ENCODE data around the gene TMEM233. TPM values are rescaled to one million over a fixed set of nuclear protein-coding genes. Genes with fewer than 3 reads are reported as not detected.

The TMEM233 gene
- polyA plus RNA-seq, 2 of the 4 experiments (the other 2 are of a cell fraction), result not detected

GRCh38 chr12:119676022-119676421, 82.4 kb downstream of the TMEM233 start (continued):
- TF ChIP-seq, protein P1, sequence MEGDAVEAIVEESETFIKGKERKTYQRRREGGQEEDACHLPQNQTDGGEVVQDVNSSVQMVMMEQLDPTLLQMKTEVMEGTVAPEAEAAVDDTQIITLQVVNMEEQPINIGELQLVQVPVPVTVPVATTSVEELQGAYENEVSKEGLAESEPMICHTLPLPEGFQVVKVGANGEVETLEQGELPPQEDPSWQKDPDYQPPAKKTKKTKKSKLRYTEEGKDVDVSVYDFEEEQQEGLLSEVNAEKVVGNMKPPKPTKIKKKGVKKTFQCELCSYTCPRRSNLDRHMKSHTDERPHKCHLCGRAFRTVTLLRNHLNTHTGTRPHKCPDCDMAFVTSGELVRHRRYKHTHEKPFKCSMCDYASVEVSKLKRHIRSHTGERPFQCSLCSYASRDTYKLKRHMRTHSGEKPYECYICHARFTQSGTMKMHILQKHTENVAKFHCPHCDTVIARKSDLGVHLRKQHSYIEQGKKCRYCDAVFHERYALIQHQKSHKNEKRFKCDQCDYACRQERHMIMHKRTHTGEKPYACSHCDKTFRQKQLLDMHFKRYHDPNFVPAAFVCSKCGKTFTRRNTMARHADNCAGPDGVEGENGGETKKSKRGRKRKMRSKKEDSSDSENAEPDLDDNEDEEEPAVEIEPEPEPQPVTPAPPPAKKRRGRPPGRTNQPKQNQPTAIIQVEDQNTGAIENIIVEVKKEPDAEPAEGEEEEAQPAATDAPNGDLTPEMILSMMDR (IDR thresholded peaks at IDR 0.05), result no peak
- no peak for TF ChIP-seq RNF2 (IDR thresholded peaks at IDR 0.05; ENCODE audit: borderline replicate concordance, low read depth)

DNA sequence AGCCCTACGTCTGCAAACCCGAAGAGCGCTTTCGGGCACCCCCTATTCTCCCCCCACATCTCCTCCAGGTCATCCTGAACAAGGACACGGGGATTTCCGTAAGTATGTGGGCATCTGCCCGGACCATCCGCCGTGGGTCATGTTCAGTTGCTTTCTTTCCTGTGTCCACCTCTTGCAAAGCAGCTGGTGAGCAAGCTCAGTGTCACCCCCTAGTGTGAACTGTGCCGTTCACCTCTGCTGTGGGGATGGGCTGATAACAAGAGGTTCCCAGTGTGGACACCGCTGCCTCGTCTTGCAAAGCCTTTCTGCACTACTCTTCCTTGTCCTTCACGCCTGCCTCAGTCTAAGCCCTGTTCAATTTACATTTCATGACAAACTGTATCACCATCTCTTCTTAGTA, 83.0 kb downstream of the TMEM233 start:
- H3K4me3 ChIP-seq, result no peak overlapping the region
- peak in 1 of 2 experiments; percentile 21 for DNase-seq (ENCODE audit: low read depth in 1 of 2, low spot score in 1 of 2)
- POLR2A ChIA-PET, result interaction anchor here (2.0 kb wide), 1 partner anchor 9 kb away, joined by 8 read pairs; the partner anchor contains the start of gene PRKAB1
- FAIRE-seq, result no peak
- no peaks in the 10 kb centered on the region for H3K4me1 ChIP-seq
- TF ChIP-seq, protein P1 (IDR thresholded peaks at IDR 0.05), result no peak
- no peak for TF ChIP-seq GATA3 (IDR thresholded peaks at IDR 0.05; ENCODE audit: borderline replicate concordance)
- no peak for TF ChIP-seq RFX5 (IDR thresholded peaks at IDR 0.05)
- TF ChIP-seq, protein P2, sequence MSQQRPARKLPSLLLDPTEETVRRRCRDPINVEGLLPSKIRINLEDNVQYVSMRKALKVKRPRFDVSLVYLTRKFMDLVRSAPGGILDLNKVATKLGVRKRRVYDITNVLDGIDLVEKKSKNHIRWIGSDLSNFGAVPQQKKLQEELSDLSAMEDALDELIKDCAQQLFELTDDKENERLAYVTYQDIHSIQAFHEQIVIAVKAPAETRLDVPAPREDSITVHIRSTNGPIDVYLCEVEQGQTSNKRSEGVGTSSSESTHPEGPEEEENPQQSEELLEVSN (IDR thresholded peaks at IDR 0.05; ENCODE audit: borderline replicate concordance, low read depth), result no peak
- no peak for TF ChIP-seq JUN (IDR thresholded peaks at IDR 0.05)
- no peak for TF ChIP-seq EHF (CRISPR knock-in tag; IDR thresholded peaks at IDR 0.05)
- no peak for TF ChIP-seq ZNF302 (CRISPR knock-in tag; IDR thresholded peaks at IDR 0.05)
- no peak for TF ChIP-seq FOSB (CRISPR knock-in tag; IDR thresholded peaks at IDR 0.05)
- no peak for TF ChIP-seq HES2 (IDR thresholded peaks at IDR 0.05)
- no peak for TF ChIP-seq ZFP36 (IDR thresholded peaks at IDR 0.05; ENCODE audit: borderline replicate concordance, partially characterized antibody)
- TF ChIP-seq, protein P3, sequence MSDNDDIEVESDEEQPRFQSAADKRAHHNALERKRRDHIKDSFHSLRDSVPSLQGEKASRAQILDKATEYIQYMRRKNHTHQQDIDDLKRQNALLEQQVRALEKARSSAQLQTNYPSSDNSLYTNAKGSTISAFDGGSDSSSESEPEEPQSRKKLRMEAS (IDR thresholded peaks at IDR 0.05), result no peak
- TF ChIP-seq CEBPB (IDR thresholded peaks at IDR 0.05), result no peak
- no peak for TF ChIP-seq JUNB (IDR thresholded peaks at IDR 0.05)
- no peak for TF ChIP-seq HOXA7 (CRISPR knock-in tag; IDR thresholded peaks at IDR 0.05)
- no peak for TF ChIP-seq NR3C1 (IDR thresholded peaks at IDR 0.05)
- no peak for TF ChIP-seq ESRRA (IDR thresholded peaks at IDR 0.05; ENCODE audit: borderline replicate concordance, low read length)
- TF ChIP-seq EP300 (IDR thresholded peaks at IDR 0.05), result no peak
- H3K9me3 ChIP-seq, result no peaks in the 10 kb centered on the region
- H3K4me2 ChIP-seq, result no peak overlapping the region
- CTCF ChIA-PET, result interaction anchor here (1.1 to 2.4 kb wide), 3 partner anchors 9 to 11 kb away, joined by 3 to 8 read pairs (median 4); partner anchors contain the start of gene PRKAB1
- WGBS (ENCODE audit: missing lambda C conversion rate), result 90% methylated on average over 13 of the region's 13 CpGs
- peak in 1 of 2 experiments; percentile 46; a peak in 2 of 6 replicates for ATAC-seq
- no peak overlapping the region for H3K27ac ChIP-seq

DNA sequence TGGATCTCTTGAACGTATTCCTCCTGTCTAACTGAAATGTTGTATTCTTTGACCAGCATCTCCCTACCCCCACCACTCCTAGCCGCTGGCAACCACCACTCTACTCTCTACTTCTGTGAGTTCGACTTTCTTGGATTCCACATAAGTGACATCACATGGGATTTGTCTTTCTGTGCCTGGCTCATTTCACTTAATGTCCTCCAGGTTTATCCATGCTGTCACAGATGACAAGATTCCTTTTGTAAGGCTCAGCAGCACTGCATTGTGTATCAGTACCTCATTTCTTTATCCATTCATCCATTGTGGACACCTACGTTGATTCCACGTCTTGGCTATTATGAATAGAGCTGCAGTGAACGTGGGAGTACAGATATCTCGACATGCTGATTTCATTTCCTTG, 84.9 kb downstream of the TMEM233 start:
- H3K4me1 ChIP-seq, result no peaks in the 10 kb centered on the region
- DNase-seq (ENCODE audit: low read depth in 1 of 2, low spot score in 1 of 2) (no peak), ATAC-seq (no peak), FAIRE-seq (no peak)
- no peak overlapping the region for H3K27ac ChIP-seq
- POLR2A ChIA-PET, result interaction anchor here (2.0 kb wide), 1 partner anchor 11 kb away, joined by 8 read pairs; the partner anchor contains the start of gene PRKAB1
- WGBS (ENCODE audit: missing lambda C conversion rate), result 83% methylated on average over 7 of the region's 7 CpGs
- H3K4me3 ChIP-seq, result no peak overlapping the region
- CTCF ChIA-PET, result interaction anchor here (1.1 to 2.4 kb wide), 3 partner anchors 10 to 1302 kb away, joined by 3 to 8 read pairs (median 4); partner anchors contain the start of genes PRKAB1 and SUDS3
- H3K4me2 ChIP-seq, result no peak overlapping the region
- H3K9me3 ChIP-seq, result no peaks in the 10 kb centered on the region
- TF ChIP-seq HES2 (IDR thresholded peaks at IDR 0.05) (no peak), RFX5 (IDR thresholded peaks at IDR 0.05) (no peak), KDM1A (IDR thresholded peaks at IDR 0.05; ENCODE audit: low read depth) (no peak), MYC (IDR thresholded peaks at IDR 0.05; ENCODE audit: borderline replicate concordance, low read length) (no peak), NFE2L2 (conservative IDR thresholded peaks at IDR 0.05; ENCODE audit: low read length) (no peak), FOSL2 (IDR thresholded peaks at IDR 0.05) (no peak), FOSL2 (CRISPR knock-in tag; IDR thresholded peaks at IDR 0.05) (no peak), EHF (CRISPR knock-in tag; IDR thresholded peaks at IDR 0.05) (no peak), HDAC2 (IDR thresholded peaks at IDR 0.05) (no peak), EHMT2 (IDR thresholded peaks at IDR 0.05; ENCODE audit: low read depth) (no peak), FOXS1 (CRISPR knock-in tag; IDR thresholded peaks at IDR 0.05) (no peak), RNF2 (IDR thresholded peaks at IDR 0.05; ENCODE audit: borderline replicate concordance, low read depth) (no peak), JUN (IDR thresholded peaks at IDR 0.05) (no peak), HOXB13 (CRISPR knock-in tag; IDR thresholded peaks at IDR 0.05; ENCODE audit: low read depth) (no peak), HOXA7 (CRISPR knock-in tag; IDR thresholded peaks at IDR 0.05) (no peak), POLR2A (IDR thresholded peaks at IDR 0.05; ENCODE audit: low read length) (no peak), PHF8 (IDR thresholded peaks at IDR 0.05; ENCODE audit: borderline replicate concordance, low read depth) (no peak)

Data from A549 (cell line).